ENCODE measurements around the gene ENAH.

The ENAH gene

GRCh38 chr1:225508538-225509375, 144.2 kb downstream of the ENAH start:
- in situ Hi-C loops (cut with MboI; ENCODE audit: low sequenced_read_pairs): no loop called here

DNA sequence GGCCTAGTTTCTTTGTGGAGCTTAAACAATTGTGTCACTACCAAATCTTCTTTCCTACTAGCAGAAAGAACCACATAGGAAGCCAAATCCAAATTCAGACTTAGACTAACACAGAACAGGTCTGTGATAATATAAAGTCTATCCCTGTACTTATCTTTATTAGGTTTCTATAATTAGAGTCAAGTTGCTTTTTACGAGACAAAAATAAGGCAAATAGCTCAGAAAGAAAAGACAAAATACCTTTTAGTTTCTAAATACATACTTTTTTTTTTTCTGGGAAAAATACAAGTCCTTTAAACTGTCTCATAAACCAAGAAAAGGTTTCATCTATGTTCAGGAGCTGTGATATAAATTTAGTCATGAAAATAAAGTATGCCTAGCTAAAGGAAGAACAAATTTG, 146.2 kb downstream of the ENAH start:
- in situ Hi-C loops (cut with MboI; ENCODE audit: low sequenced_read_pairs): no loop called here

DNA sequence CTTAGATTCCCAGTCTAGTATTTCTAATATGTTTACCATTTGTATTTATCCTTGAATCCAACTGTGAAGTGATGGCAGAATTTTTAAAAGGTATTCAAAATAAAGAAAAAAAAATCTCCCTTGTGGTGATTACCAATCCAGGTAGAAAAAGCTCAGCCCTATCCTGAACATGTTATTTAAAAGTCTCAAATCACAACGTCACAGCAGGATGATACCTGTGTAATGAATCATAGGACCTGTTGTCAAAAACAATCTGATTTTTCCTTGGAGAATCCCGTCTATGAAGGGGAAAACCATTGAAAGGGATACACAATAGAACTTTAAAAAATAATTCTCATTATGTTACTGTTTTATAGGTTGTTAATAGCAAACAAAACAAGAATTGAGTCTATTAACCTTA, 148.1 kb downstream of the ENAH start:
- in situ Hi-C loops (cut with MboI; ENCODE audit: low sequenced_read_pairs): no loop called here

DNA sequence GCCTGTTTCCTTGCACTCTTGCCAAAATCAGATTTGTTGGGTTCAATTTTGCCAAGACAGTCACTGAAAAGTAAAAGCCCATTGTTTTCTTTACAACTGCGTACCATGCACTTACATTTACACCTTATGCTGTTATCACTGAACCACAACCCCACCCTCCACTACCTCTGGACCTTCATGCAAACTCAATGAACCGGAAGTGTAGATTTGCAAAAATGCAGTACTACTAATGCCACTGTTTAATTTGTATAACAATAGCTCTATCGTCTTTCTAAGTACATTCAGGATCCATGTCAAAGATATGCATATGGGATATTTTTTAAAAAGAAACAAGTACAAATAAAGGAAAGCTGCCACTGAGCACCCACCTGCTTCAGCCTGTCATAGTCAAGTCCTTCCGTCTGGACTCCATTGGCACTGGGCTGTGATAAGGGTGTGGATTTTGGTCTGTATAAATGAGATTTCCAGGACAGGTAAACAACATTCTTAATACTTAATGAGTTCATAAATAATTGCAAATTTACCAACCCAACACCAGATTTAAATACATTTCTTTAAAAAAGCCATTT, 152.2 kb downstream of the ENAH start:
- in situ Hi-C loops (cut with MboI; ENCODE audit: low sequenced_read_pairs): no loop called here

DNA sequence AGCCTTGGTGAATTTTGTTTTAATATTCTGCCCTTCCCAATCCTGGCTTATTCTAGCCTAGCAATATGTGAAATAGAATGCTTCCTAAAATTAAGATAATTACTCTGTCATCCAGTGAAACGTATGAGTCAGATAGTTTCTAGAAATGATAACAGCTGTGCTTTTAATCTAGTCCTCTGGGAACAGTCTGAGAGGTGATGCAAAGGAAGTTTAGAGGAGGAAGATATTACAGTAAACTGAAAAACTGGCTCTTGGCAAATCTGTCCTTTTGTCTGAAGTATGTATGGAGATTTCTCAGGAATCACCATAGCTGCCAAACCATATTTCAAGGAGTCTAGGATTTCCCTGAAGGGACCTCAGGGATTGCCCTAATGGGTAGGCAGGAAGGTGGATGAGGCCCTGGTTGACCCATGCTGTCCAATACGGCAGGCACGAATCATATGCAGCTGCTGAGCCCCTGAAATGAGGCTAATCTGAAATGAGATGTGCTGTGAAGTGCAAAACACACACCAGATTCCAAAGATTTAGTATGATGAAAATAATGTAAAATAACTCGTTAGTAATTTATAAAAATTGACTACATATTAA, 154.3 kb downstream of the ENAH start:
- in situ Hi-C loops (cut with MboI; ENCODE audit: low sequenced_read_pairs): no loop called here

GRCh38 chr1:225494789-225495359, 158.0 kb downstream of the ENAH start:
- in situ Hi-C loops (cut with MboI; ENCODE audit: low sequenced_read_pairs): no loop called here

GRCh38 chr1:225493591-225494246, 159.2 kb downstream of the ENAH start:
- in situ Hi-C loops (cut with MboI; ENCODE audit: low sequenced_read_pairs): no loop called here

GRCh38 chr1:225488676-225489075, 164.2 kb downstream of the ENAH start:
- in situ Hi-C loops (cut with MboI; ENCODE audit: low sequenced_read_pairs): no loop called here

- in situ Hi-C loops (cut with MboI; ENCODE audit: low sequenced_read_pairs): no loop called here
Observed at GRCh38 chr1:225486856-225487255, 166.1 kb downstream of the ENAH start.

- in situ Hi-C loops (cut with MboI; ENCODE audit: low sequenced_read_pairs): no loop called here
Observed at GRCh38 chr1:225485991-225486530, 166.9 kb downstream of the ENAH start.

- in situ Hi-C loops (cut with MboI; ENCODE audit: low sequenced_read_pairs): no loop called here
Observed at GRCh38 chr1:225485226-225485625, 167.7 kb downstream of the ENAH start.

GRCh38 chr1:225484657-225485214, 168.2 kb downstream of the ENAH start:
- in situ Hi-C loops (cut with MboI; ENCODE audit: low sequenced_read_pairs): no loop called here

DNA sequence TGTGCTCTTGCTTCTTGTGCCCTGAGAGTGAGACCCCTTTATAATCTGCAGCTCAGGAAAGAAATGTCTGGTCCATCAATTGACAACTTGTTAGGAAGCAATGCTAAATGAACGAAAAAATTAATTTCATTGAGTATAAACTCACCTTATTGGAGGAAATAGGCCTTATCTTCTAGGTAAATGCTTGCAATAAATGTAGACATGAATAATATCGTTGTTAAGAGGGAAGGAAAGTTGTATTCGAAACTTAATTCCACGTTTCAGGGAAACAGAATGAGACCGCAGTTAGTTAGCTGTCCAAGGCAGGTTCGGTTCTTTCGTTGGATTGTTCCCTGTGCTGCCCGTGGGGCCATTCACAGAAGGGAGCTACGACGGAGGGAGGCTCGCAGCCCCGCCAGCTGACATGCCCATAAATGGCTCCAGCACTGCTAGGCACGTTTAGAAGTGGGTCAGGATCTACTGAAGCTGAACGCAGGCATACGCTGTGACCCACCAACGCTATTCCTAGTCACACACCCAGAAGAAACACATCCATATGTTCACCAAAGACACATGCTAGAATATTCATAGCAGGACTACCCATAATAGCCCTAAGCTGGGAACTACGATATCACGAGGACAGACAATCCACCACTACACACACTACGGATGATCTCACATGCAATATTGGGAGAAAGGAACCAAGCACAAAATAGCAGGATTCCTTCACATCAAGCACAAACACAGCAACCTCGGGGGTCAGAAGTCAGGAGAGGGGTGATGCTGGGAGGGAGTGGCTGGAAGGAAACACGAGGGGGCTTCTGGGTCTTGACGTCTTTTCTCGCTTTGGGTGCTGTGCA, 168.9 kb downstream of the ENAH start:
- in situ Hi-C loops (cut with MboI; ENCODE audit: low sequenced_read_pairs): no loop called here

DNA sequence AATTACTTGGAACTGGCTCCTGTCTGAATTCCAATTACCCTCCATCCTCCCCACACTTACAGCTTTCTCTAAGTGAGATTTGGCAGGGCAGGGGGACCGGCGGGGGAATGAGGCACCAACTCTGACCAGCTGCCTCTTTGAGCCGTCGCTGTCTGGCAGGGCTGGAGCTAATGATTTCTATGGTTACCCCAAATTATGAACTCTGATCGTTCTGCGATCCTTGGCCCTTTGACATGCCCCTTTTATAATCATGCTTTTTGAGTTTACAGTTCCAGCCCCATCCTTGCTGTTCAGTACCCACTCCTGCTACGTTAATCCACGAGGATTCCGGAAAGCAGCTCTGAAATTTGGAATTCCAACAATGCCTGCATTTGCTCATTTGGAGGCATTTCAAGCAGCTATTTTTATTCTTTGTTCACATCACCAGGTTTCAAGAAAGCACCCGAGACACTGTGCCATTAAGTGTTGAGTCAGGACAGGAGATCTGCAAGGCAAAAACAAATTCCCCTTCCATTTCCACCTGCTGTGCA, 170.4 kb downstream of the ENAH start:
- in situ Hi-C loops (cut with MboI; ENCODE audit: low sequenced_read_pairs): no loop called here

DNA sequence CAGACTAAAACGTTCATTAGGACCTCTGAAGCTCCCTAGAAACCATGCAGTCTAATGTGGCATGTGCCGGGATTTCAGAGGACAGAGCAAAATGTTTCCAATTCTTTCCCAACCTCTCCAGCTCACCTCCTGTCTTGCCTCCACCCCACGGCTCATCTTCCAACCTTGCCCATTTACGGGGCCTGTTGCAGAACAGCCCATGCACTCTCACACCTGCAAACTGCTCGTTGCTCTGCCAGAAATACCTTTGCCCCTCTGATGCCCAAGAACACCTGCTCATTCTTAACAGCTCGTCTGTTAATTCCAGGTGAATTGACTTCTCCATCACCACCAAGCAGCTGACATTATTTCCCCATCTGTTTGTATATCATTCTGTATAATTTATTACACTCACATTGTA, 171.2 kb downstream of the ENAH start:
- in situ Hi-C loops (cut with MboI; ENCODE audit: low sequenced_read_pairs): no loop called here

- in situ Hi-C loops (cut with MboI; ENCODE audit: low sequenced_read_pairs): no loop called here
Observed at GRCh38 chr1:225480825-225481434, 172.0 kb downstream of the ENAH start.

- in situ Hi-C loops (cut with MboI; ENCODE audit: low sequenced_read_pairs): no loop called here
Observed at GRCh38 chr1:225479996-225480720, 172.8 kb downstream of the ENAH start.

GRCh38 chr1:225479341-225479740, 173.6 kb downstream of the ENAH start:
- in situ Hi-C loops (cut with MboI; ENCODE audit: low sequenced_read_pairs): no loop called here

Measured in hTERT RPE-1 (cell line).